ENCODE data around the gene AZU1.
"Not testable (repeated sequence)": the region's sequence is repeated elsewhere in the genome, so short reads cannot be mapped to it uniquely, and the experiment has no call there.

Gene AZU1

DNA sequence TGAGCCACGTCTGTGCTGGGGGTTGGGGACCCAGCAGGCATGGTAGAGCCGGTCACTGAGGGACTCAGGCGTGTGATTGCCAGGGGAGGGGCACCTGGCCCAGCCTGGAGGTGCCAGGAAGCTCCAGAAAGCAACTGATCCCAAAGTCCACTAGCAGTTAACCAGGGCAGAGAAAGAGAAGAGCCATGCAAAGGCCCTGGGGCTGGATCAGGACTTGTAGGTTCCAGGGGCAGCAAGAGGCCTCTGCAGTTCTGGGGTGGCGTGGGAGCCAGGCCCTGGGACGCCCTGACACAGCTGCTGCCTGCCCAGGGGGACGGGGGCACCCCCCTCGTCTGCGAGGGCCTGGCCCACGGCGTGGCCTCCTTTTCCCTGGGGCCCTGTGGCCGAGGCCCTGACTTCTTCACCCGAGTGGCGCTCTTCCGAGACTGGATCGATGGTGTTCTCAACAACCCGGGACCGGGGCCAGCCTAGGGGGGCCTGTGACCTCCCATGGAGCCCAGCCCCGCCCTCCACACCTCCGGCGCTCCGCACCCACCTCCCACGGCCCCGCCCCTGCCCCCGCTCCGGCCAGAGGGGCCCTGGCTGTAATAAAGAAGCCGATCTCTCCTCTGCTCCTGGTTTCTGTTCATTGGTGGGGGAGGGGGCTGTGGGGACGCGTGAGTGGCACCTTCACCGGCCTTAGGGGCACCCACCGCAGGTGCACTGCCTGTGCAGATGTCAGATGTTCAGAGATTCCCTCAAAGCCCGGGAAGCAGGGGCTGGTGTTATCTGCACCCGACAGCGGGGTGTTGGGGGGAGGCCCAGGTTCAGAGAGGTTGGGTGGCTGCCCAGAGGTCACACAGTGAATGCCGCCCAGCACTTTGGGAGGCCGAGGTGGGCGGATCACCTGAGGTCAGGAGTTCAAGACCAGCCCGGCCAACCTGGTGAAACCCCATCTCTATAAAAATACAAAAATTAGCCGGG lies 4.1 kb downstream of the AZU1 start:
- no peak for DNase-seq (ENCODE audit: low read depth)

DNA sequence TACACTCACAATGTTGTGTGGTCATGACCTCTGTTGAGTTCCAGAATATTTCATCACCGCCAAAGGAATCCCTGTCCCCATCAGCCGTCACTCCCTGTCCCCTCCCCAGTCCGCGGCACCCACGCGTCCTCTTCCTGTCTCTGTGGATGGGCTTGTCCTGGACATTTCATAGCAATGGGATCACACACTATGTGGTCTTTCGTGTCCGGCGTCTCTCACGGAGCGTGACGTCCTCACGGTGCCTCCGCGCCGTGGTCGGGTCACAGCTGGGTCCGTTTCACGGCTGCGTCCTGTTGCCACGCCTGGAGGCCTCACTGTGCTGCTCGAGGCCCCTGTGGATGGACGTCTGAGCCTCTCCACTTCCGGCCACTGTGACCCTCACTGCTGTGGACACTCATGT lies 6.6 kb downstream of the AZU1 start:
- no peak for DNase-seq (ENCODE audit: low read depth)

GRCh38 chr19:835210-835810 lies 7.7 kb downstream of the AZU1 start:
- no peak for DNase-seq (ENCODE audit: low read depth)

- DNase-seq (ENCODE audit: low read depth): no peak
Observed at GRCh38 chr19:840519-841206, 13.0 kb downstream of the AZU1 start, which contains the start of gene PRTN3. Gene PRTN3, plus strand, starts transcription at chr19:840999. Its CDS starts 10 bp downstream, at chr19:841009.

GRCh38 chr19:842802-843179 lies 15.2 kb downstream of the AZU1 start:
- not testable (repeated sequence) for DNase-seq (ENCODE audit: low read depth)

DNA sequence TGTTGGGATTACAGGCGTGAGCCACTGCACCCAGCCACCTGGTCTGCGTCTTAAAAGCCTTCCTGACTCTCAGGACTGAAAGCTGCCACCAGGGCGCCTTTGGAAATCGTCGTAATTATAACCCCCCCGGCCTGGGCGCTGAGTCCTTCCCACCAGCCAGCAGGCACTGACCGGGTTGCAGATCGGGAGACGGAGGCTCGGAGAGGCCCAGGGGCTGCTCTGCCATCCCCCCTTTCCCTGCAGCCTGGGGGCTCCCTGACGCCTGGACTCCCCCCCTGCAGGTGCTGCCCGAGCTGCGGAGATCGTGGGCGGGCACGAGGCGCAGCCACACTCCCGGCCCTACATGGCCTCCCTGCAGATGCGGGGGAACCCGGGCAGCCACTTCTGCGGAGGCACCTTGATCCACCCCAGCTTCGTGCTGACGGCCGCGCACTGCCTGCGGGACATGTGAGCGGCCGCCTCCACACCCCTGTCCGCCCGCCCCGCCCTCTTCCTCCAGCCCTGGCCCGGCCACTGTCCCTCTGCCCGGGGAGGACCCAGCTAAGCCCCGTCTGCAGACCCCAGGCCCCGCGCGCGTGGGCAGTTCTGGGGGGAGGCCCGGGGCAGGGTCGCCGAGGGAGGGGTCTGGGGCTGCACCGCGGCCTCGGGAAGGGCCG lies 15.7 kb downstream of the AZU1 start:
- DNase-seq (ENCODE audit: low read depth): no peak

- DNase-seq (ENCODE audit: low read depth): no peak
Observed at GRCh38 chr19:843836-844545, 16.4 kb downstream of the AZU1 start.

GRCh38 chr19:844546-844971 lies 16.9 kb downstream of the AZU1 start:
- DNase-seq (ENCODE audit: low read depth): no peak

DNA sequence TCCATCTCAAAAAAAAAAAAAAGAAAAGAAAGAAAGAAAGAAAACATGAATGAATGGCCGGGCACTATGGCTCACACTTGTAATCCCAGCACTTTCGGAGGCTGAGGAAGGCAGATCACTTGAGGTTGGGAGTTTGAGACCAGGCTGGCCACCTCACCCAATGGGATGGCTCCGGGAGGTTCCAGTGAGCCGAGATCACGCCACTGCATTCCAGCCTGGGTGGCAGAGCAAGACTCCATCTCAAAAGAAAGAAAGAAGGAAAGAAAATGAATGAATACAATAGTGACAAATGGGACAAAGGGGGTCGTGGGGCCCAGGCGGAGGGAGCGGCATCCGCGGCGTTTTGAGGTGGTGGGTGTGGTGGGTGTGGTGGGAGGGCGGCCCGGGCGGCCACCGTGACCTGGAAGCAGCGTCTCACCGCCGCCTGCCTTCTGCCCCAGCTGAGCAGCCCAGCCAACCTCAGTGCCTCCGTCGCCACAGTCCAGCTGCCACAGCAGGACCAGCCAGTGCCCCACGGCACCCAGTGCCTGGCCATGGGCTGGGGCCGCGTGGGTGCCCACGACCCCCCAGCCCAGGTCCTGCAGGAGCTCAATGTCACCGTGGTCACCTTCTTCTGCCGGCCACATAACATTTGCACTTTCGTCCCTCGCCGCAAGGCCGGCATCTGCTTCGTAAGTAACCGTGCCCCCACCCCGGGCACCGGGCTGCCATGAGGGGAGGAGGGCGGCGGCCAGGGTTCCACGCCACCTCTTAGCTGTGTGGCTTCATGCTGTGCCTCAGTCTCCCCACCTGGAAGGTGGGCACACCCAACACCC lies 18.3 kb downstream of the AZU1 start:
- DNase-seq (ENCODE audit: low read depth): no peak

DNA sequence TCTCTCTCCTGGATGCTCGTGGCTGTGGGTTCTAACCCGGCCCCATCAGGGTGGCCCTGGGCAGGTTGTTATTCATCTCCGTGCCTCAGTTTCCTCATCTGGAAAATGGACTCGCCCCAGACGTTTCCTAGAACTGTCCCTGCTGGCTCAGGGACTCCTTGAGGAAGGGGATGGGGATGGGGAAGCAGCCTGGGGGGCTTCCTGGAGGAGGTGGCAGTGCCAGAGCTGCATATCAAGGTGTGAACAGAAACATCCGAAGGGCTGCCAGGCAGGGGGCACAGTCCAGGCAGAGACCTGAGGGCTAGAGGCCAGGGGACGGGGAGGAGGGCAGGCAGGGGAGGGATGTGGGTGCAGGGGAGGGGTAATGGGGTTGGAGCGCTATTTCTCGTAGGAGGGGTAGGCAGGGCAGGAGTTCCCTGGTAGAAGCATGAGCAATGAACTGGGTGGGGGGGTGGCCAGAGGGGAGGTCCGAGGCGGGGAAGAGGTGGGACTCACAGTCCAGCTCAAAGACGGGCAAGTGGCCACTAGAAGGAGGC lies 20.8 kb downstream of the AZU1 start:
- no peak for DNase-seq (ENCODE audit: low read depth)

- DNase-seq (ENCODE audit: low read depth): not testable (repeated sequence)
Observed at GRCh38 chr19:849195-849594, 21.6 kb downstream of the AZU1 start.

- no peak for DNase-seq (ENCODE audit: low read depth)
Observed at GRCh38 chr19:850221-850978, 22.8 kb downstream of the AZU1 start.

DNA sequence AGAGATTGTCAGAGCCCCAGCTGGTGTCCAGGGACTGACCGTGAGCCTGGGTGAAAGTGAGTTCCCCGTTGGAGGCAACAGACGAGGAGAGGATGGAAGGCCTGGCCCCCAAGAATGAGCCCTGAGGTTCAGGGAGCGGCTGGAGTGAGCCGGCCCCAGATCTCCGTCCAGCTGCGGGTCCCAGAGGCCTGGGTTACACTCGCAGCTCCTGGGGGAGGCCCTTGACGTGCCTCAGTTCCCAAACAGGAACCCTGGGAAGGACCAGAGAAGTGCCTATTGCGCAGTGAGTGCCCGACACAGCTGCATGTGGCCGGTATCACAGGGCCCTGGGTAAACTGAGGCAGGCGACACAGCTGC lies 23.3 kb downstream of the AZU1 start:
- DNase-seq (ENCODE audit: low read depth): no peak

DNA sequence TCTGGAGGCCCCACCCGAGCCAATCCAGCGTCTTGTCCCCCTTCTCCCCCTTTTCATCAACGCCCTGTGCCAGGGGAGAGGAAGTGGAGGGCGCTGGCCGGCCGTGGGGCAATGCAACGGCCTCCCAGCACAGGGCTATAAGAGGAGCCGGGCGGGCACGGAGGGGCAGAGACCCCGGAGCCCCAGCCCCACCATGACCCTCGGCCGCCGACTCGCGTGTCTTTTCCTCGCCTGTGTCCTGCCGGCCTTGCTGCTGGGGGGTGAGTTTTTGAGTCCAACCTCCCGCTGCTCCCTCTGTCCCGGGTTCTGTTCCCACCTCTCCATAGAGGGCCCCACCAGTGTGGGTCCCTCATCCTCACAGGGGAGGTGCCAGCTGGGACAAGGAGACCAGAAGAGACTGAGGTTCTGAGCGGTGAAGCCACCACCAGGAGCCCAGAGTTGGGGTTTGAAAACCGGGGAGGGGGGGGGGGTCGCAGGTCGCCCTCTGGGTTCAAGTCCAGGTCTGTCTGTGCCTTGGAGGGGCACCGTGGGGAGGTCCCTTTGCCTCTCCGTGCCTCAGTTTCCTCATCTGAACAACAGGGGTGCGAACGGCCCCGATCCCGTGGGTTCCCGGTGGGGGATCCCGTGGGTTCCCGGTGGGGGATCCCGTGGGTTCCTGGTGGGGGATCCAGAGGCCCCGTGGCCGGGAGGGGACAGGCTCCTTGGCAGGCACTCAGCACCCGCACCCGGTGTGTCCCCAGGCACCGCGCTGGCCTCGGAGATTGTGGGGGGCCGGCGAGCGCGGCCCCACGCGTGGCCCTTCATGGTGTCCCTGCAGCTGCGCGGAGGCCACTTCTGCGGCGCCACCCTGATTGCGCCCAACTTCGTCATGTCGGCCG lies 24.7 kb downstream of the AZU1 start, which contains the start of gene ELANE:
TSS of gene ELANE (plus strand) at position 168 of the 878 bp plus-strand sequence. CDS start at position 194, 26 bp downstream.
- no peak for DNase-seq (ENCODE audit: low read depth)

DNA sequence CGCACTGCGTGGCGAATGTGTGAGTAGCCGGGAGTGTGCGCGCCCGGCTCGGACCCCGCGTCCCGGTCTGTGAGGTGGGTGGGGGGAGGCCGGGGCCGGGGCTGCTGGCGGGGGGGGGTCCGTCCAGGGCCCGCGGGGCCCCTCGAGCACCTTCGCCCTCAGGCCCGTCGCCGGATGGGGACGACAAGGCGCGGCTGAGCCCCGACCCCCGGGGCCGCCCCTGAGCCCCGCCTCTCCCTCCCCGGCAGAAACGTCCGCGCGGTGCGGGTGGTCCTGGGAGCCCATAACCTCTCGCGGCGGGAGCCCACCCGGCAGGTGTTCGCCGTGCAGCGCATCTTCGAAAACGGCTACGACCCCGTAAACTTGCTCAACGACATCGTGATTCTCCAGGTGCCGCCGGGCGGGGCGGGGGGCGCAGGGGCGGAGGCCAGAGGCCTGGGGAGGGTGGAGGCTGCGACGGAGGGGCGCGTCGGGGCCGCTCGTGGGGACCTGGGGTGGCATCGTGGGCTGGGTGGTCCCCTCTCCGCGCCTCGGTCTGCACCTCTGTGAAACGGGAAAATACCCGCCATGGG lies 25.5 kb downstream of the AZU1 start:
- DNase-seq (ENCODE audit: low read depth): no peak

- DNase-seq (ENCODE audit: low read depth): not testable (repeated sequence)
Observed at GRCh38 chr19:853614-854220, 26.1 kb downstream of the AZU1 start.

GRCh38 chr19:854549-854948 lies 26.9 kb downstream of the AZU1 start:
- no peak for DNase-seq (ENCODE audit: low read depth)

DNA sequence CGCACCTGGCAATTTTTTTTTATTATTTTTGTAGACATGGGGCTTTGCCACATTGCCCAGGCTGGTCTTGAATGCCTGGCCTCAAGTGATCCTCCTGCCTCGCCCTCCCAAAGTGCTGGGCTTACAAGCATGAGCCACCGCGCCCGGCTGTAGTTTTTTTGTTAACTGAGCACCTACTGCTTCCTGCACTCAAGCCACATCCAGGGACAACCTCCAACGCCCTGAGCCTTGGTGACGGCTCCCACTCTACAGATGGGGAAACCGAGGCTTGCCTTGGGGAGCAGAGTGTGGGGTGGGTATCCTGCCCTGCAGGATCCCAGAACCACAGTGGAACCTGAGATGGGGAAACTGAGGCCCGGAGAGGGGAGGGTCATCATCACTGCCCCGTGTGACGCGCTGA lies 27.5 kb downstream of the AZU1 start:
- no peak for DNase-seq (ENCODE audit: low read depth)
